ENCODE data around the gene TAS2R41. TPM values are rescaled to one million over a fixed set of nuclear protein-coding genes. Genes with fewer than 3 reads are reported as not detected.

TAS2R41 gene
- total RNA-seq, 1 donor from 2014 or later = not detected

DNA sequence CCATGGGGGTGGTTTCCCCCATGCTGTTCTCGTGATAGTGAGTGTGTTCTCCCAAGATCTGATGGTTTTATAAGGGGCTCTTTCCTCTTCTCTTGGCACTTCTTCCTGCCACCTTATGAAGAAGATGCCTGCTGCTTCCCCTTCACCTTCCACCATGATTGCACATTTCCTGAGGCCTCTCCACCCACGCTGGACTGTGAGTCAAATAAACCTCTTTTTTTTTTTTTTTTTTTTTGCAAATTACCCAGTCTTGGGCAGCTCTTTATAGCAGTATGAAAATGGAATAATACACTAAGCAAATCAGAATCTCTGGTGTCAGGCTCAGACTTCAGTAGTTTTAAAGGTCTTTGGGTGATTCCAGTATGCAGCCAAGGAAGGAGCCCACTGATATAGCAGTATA, 28.2 kb downstream of the TAS2R41 start:
- POLR2A ChIA-PET = no interaction called here
- H3K27me3 Mint-ChIP-seq = peaks cover 2% of the 10 kb centered on the region
- H3K4me3 Mint-ChIP-seq = no peak overlapping the region
- CTCF ChIA-PET = no interaction called here
- TF ChIP-seq, protein P1, sequence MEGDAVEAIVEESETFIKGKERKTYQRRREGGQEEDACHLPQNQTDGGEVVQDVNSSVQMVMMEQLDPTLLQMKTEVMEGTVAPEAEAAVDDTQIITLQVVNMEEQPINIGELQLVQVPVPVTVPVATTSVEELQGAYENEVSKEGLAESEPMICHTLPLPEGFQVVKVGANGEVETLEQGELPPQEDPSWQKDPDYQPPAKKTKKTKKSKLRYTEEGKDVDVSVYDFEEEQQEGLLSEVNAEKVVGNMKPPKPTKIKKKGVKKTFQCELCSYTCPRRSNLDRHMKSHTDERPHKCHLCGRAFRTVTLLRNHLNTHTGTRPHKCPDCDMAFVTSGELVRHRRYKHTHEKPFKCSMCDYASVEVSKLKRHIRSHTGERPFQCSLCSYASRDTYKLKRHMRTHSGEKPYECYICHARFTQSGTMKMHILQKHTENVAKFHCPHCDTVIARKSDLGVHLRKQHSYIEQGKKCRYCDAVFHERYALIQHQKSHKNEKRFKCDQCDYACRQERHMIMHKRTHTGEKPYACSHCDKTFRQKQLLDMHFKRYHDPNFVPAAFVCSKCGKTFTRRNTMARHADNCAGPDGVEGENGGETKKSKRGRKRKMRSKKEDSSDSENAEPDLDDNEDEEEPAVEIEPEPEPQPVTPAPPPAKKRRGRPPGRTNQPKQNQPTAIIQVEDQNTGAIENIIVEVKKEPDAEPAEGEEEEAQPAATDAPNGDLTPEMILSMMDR (IDR thresholded peaks at IDR 0.05) = no peak
- no peaks in the 10 kb centered on the region for H3K4me1 Mint-ChIP-seq
- DNase-seq (no peak), ATAC-seq (ENCODE audit: low read depth) (no peak)
- intact Hi-C loops (cut with micrococcal nuclease) = loop anchor here (10.0 kb wide), 1 partner anchor 261 kb away; no protein-coding TSS in a partner anchor
- no peaks in the 10 kb centered on the region for H3K36me3 Mint-ChIP-seq (ENCODE audit: low read depth)
- no peak overlapping the region for H3K27ac Mint-ChIP-seq
- H3K9me3 Mint-ChIP-seq = no peaks in the 10 kb centered on the region

DNA sequence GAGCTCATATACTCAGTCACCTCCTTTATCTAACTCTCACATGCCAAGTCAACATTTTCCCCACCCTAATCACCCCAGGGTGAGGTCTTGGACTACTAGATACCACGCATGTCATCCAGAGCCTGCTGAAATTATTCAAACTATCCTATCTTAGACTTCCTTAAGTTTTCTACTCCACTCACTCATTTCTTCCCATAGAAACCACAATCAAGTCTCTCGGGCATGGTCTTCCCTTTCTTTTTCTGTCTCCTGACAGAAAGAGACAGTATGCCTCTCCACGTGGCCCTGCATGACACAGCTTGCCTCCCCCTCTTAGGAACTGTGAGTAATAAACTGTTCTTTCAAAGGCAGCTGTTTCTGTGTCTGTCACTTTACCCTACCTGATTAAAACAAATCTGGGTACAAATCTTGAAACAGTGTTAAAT, 29.4 kb downstream of the TAS2R41 start:
- Mint-ChIP-seq H3K4me1 (no peaks in the 10 kb centered on the region), H3K9me3 (no peaks in the 10 kb centered on the region), H3K4me3 (no peak overlapping the region), H3K27me3 (peaks cover 2% of the 10 kb centered on the region), H3K36me3 (ENCODE audit: low read depth) (no peaks in the 10 kb centered on the region), H3K27ac (no peak overlapping the region)
- ATAC-seq (ENCODE audit: low read depth) (no peak), DNase-seq (no peak)
- POLR2A ChIA-PET = no interaction called here
- TF ChIP-seq, protein P1 (IDR thresholded peaks at IDR 0.05) = no peak
- intact Hi-C loops (cut with micrococcal nuclease) = loop anchor here (10.0 kb wide), 1 partner anchor 262 kb away; no protein-coding TSS in a partner anchor
- CTCF ChIA-PET = no interaction called here

DNA sequence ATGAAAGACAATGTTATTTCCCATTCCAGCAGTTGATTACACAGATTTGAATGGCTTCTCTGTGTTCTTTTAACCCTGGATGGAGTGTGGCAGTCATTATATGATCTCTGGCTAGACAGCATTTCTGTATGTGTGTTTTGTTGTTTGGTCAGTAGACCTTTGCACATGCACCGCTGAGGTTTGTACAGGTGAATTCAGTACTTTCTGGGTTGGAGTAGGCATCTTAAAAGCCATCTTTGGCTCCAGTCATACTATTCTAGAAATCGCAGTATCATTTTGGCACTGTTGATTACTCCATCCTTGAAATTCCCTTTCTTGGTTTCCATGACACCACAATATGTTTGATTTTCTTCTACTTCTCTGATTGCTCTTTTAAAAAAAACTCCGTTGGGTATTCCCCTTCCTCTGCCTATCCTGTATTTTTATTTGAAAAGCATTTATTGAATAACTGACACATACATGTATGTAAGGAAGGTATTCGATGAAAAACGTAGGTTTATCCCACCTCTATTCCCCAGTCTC, 29.9 kb downstream of the TAS2R41 start:
- DNase-seq (no peak), ATAC-seq (ENCODE audit: low read depth) (no peak)
- ChIA-PET POLR2A (no interaction called here), CTCF (no interaction called here)
- no peaks in the 10 kb centered on the region for H3K36me3 Mint-ChIP-seq (ENCODE audit: low read depth)
- TF ChIP-seq, protein P1 (IDR thresholded peaks at IDR 0.05) = no peak
- H3K4me3 Mint-ChIP-seq = no peak overlapping the region
- H3K9me3 Mint-ChIP-seq = no peaks in the 10 kb centered on the region
- intact Hi-C loops (cut with micrococcal nuclease) = loop anchor here (10.0 kb wide), 1 partner anchor 263 kb away; no protein-coding TSS in a partner anchor
- no peak overlapping the region for H3K27ac Mint-ChIP-seq
- H3K27me3 Mint-ChIP-seq = peaks cover 2% of the 10 kb centered on the region
- no peaks in the 10 kb centered on the region for H3K4me1 Mint-ChIP-seq

DNA sequence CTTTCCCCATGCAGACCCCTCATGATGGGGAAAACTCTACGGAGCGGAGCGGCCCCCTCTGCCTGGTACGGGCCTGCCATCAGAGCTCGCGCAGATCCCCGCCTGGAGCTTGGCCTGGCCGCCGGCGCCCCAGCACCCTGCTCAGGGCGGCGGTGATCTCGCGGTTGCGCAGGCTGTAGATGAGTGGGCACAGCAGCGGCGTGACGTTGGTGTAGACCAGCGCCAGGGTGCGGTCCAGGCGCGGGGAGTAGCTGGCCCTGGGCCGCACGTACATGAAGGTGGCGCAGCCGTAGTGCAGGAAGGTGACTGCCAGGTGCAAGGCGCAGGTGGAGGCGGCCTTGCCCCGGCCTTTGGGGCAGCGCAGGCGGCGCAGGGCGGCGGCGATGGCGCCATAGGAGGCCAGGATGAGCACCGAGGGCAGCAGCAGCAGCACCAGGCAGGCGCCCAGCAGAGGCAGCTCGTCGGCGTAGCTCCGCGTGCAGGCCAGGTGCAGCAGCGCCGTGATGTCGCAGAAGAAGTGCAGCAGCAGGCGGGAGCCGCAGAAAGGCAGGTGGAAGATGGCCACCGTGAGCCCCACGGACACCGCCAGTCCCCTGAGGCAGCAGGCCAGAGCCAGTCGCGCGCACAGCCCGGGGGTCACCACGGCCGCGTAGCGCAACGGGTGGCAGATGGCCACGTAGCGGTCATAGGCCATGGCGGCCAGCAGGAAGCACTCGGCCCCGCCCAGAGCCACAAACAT, 33.4 kb downstream of the TAS2R41 start:
- Mint-ChIP-seq H3K9me3 (no peaks in the 10 kb centered on the region), H3K4me3 (no peak overlapping the region), H3K4me1 (no peaks in the 10 kb centered on the region), H3K27ac (no peak overlapping the region), H3K27me3 (peaks cover 5% of the 10 kb centered on the region), H3K36me3 (ENCODE audit: low read depth) (no peaks in the 10 kb centered on the region)
- TF ChIP-seq, protein P1 (IDR thresholded peaks at IDR 0.05) = no peak
- ATAC-seq (ENCODE audit: low read depth) (no peak), DNase-seq (no peak)
- ChIA-PET CTCF (no interaction called here), POLR2A (no interaction called here)
- intact Hi-C loops (cut with micrococcal nuclease) = no loop called here

DNA sequence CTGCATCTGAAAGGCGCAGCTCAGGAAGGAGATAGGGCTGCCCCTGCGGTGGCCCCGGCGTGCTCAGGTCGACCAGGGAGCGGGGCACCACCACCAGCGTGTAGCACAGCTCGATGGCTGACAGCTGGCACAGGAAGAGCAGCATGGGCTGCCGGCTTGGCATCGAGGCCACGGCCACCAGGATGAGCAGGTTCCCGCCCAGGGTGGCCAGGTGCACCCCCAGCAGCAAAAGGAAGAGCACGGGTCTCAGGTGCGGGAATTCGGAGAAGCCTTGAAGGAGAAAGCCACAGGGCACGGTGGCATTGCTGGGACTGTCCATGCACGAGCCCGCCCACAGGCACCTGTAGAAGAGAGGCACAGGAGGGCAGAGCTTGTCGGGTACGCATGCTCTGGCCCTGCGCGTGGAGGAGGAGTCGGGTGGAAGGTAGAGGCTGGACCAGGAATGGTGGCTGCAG, 33.9 kb downstream of the TAS2R41 start:
- DNase-seq (no peak), ATAC-seq (ENCODE audit: low read depth) (no peak)
- Mint-ChIP-seq H3K4me3 (no peak overlapping the region), H3K27ac (no peak overlapping the region), H3K36me3 (ENCODE audit: low read depth) (no peaks in the 10 kb centered on the region), H3K4me1 (no peaks in the 10 kb centered on the region), H3K9me3 (no peaks in the 10 kb centered on the region), H3K27me3 (peaks cover 5% of the 10 kb centered on the region)
- CTCF ChIA-PET = no interaction called here
- POLR2A ChIA-PET = interaction anchor here (0.7 kb wide), 1 partner anchor 20 kb away, joined by 3 read pairs; no protein-coding TSS in a partner anchor
- TF ChIP-seq, protein P1 (IDR thresholded peaks at IDR 0.05) = no peak
- intact Hi-C loops (cut with micrococcal nuclease) = no loop called here
